HEK293 (cell line): ENCODE data around the gene SLC25A39.

ENCODE experiments used
- CTCF ChIA-PET: fragments of 350-600 bp; formaldehyde crosslinking; extraction: SDS; loops from one replicate; lab custom pipeline; 2021; ENCODE audit warnings: antibody characterized with exemption; lab: Yijun Ruan, JAX
- POLR2A ChIA-PET: fragments of 300-600 bp; formaldehyde crosslinking; extraction: SDS; loops from one replicate; lab custom pipeline; 2020; ENCODE audit warnings: antibody characterized with exemption, inconsistent platforms; lab: Yijun Ruan, JAX
- H3K27ac ChIP-seq: fragments of 200-500 bp; sonication (Bioruptor generic); 2 replicates; pipeline ENCODE4 v1.5.1; 2014; ENCODE audit warnings: low read depth, low read length, control low read depth, inconsistent platforms; ENCODE audit errors: extremely low read depth
- H3K36me3 ChIP-seq, 2 experiments: fragments of 200-500 bp in 1 of 2; sonication (Bioruptor generic) in 1 of 2; 1 replicate in 1 of 2; 2 replicates in 1 of 2; pipeline ENCODE4 v1.5.1; 2014 to 2017; ENCODE audit warnings: inconsistent platforms in 2 of 2, low read length in 2 of 2; ENCODE audit not compliant: control insufficient read depth in 2 of 2, insufficient read depth in 1 of 2
- H3K4me1 ChIP-seq: fragments of 200-500 bp; sonication (Bioruptor generic); 2 replicates; pipeline ENCODE4 v1.5.1; 2014; ENCODE audit warnings: mild to moderate bottlenecking, low read length, inconsistent platforms; ENCODE audit not compliant: control insufficient read depth, insufficient read depth
- H3K4me3 ChIP-seq: 2 replicates; pipeline ENCODE4 v1.5.1; 2011; ENCODE audit warnings: low read depth, mild to moderate bottlenecking, control low read depth, low read length, moderate library complexity
- H3K9me3 ChIP-seq: fragments of 200-500 bp; sonication (Bioruptor generic); 2 replicates; pipeline ENCODE4 v1.5.1; 2014; ENCODE audit warnings: low read depth, low read length, inconsistent platforms; ENCODE audit not compliant: control insufficient read depth, insufficient read depth
- GFI1B ChIP-seq: fragments of 450-650 bp; formaldehyde crosslinking; IDR thresholded peaks from 2 replicates; pipeline ENCODE4 v1.5.1; 2016; ENCODE audit warnings: missing biosample characterization, missing genetic modification characterization
- ZBTB48 ChIP-seq: fragments of 450-650 bp; formaldehyde crosslinking; IDR thresholded peaks from 2 replicates; pipeline ENCODE4 v1.5.1; 2016; ENCODE audit warnings: missing biosample characterization, missing genetic modification characterization
- ZIC2 ChIP-seq: fragments of 450-650 bp; formaldehyde crosslinking; IDR thresholded peaks from 2 replicates; pipeline ENCODE4 v1.5.1; 2016; ENCODE audit warnings: missing biosample characterization, missing genetic modification characterization
- ZNF585B ChIP-seq: fragments of 450-650 bp; formaldehyde crosslinking; IDR thresholded peaks from 2 replicates; pipeline ENCODE4 v1.5.1; 2016; ENCODE audit warnings: missing biosample characterization, missing genetic modification characterization

Gene SLC25A39

GRCh38 chr17:44272321-44272951 is 52.2 kb downstream of the SLC25A39 start:
- Histone ChIP-seq H3K27ac (no peak overlapping the region), H3K9me3 (no peaks in the 10 kb centered on the region)
- TF ChIP-seq ZBTB48 (tag by site-specific recombination) (0 out of 2 replicates have a peak, but pooled peaks have one; percentile 27), ZIC2 (tag by site-specific recombination) (peak; percentile 52; the same call in 1 of the 2 replicates), ZNF585B (tag by site-specific recombination) (no peak), GFI1B (tag by site-specific recombination) (no peak)
- TF ChIP-seq, all 188 proteins: peak for 2
- Histone ChIP-seq H3K4me1 (no peaks in the 10 kb centered on the region), H3K36me3 (no peaks in the 10 kb centered on the region), H3K4me3 (no peak overlapping the region)
- ChIA-PET CTCF (no interaction called here), POLR2A (no interaction called here)
